Activated CD8-positive, alpha-beta T cell treated with anti-CD3 and anti-CD28 coated beads, Interleukin-2, amount 10 ng/mL, durations not matched to agents 7 days and 5 days (primary cell): ENCODE data around the gene GARIN5A. TPM values are rescaled to one million over a fixed set of nuclear protein-coding genes. Genes with fewer than 3 reads are reported as not detected.

ENCODE experiments used
- ATAC-seq: fragments of 150-1000 bp; cut with Tn5 transposase; one replicate; pipeline ENCODE4 v1.10.0; 2021; ENCODE audit warnings: moderate library complexity
- CTCF ChIA-PET: fragments of 350-600 bp; sonication (Branson Sonifier 250); formaldehyde crosslinking; loops from one replicate; lab custom pipeline; 2021; ENCODE audit warnings: antibody characterized with exemption; lab: Charles Lee
- POLR2A ChIA-PET: fragments of 350-600 bp; sonication (Branson Sonifier 250); formaldehyde crosslinking; loops from one replicate; lab custom pipeline; 2021; ENCODE audit warnings: antibody characterized with exemption; lab: Charles Lee
- DNase-seq: peaks from one replicate; pipeline ENCODE4 v3.0.0-alpha.2; 2020
- H3K27ac Mint-ChIP-seq: one replicate; pipeline ENCODE4 v1.8.0; 2021; ENCODE audit warnings: mild to moderate bottlenecking, mixed read lengths
- H3K27me3 Mint-ChIP-seq: one replicate; pipeline ENCODE4 v1.8.0; 2021; ENCODE audit warnings: low read depth, mixed read lengths
- H3K36me3 Mint-ChIP-seq: one replicate; pipeline ENCODE4 v1.8.0; 2021; ENCODE audit warnings: low read depth, mixed read lengths
- H3K4me1 Mint-ChIP-seq: one replicate; pipeline ENCODE4 v1.8.0; 2021; ENCODE audit warnings: low read depth, mixed read lengths
- H3K4me3 Mint-ChIP-seq: one replicate; pipeline ENCODE4 v1.8.0; 2021; ENCODE audit warnings: mild to moderate bottlenecking, mixed read lengths
- H3K9me3 Mint-ChIP-seq: one replicate; pipeline ENCODE4 v1.8.0; 2022; ENCODE audit warnings: mixed read lengths; ENCODE audit not compliant: insufficient read depth
- total RNA-seq, 2 experiments: library from RNA; stranded (reverse); gene quantifications; one replicate each; pipeline ENCODE4 v1.2.3, GENCODE V29; 2021

The GARIN5A gene
- total RNA-seq, 2 experiments from 2014 or later: 0.29 TPM; not detected in 1

GRCh38 chr19:50493171-50493570 lies 16.5 kb upstream of the GARIN5A start:
- no peak for ATAC-seq
- ChIA-PET POLR2A (no interaction called here), CTCF (no interaction called here)
- Mint-ChIP-seq H3K36me3 (no peaks in the 10 kb centered on the region), H3K27me3 (no peaks in the 10 kb centered on the region), H3K4me1 (peaks cover 13% of the 10 kb centered on the region), H3K4me3 (no peak overlapping the region), H3K27ac (no peak overlapping the region), H3K9me3 (no peaks in the 10 kb centered on the region)
- DNase-seq: no peak

GRCh38 chr19:50492303-50493052 lies 15.8 kb upstream of the GARIN5A start:
- H3K9me3 Mint-ChIP-seq: no peaks in the 10 kb centered on the region
- ChIA-PET CTCF (no interaction called here), POLR2A (no interaction called here)
- H3K27me3 Mint-ChIP-seq: no peaks in the 10 kb centered on the region
- no peaks in the 10 kb centered on the region for H3K36me3 Mint-ChIP-seq
- peaks cover 16% of the 10 kb centered on the region for H3K4me1 Mint-ChIP-seq
- no peak overlapping the region for H3K4me3 Mint-ChIP-seq
- peak; percentile 59 for DNase-seq
- peak overlapping the region; percentile 66 for H3K27ac Mint-ChIP-seq
- ATAC-seq: peak; percentile 83

GRCh38 chr19:50490991-50491472 lies 14.4 kb upstream of the GARIN5A start:
- Mint-ChIP-seq H3K27ac (no peak overlapping the region), H3K36me3 (peaks cover 4% of the 10 kb centered on the region), H3K4me3 (no peak overlapping the region), H3K4me1 (peaks cover 16% of the 10 kb centered on the region), H3K27me3 (no peaks in the 10 kb centered on the region), H3K9me3 (no peaks in the 10 kb centered on the region)
- ATAC-seq (no peak), DNase-seq (no peak)
- POLR2A ChIA-PET: no interaction called here
- CTCF ChIA-PET: no interaction called here

GRCh38 chr19:50490411-50490811 lies 13.8 kb upstream of the GARIN5A start:
- POLR2A ChIA-PET: no interaction called here
- peaks cover 16% of the 10 kb centered on the region for H3K4me1 Mint-ChIP-seq
- CTCF ChIA-PET: no interaction called here
- no peak for DNase-seq
- H3K27ac Mint-ChIP-seq: no peak overlapping the region
- no peak for ATAC-seq
- no peaks in the 10 kb centered on the region for H3K27me3 Mint-ChIP-seq
- H3K9me3 Mint-ChIP-seq: no peaks in the 10 kb centered on the region
- peaks cover 9% of the 10 kb centered on the region for H3K36me3 Mint-ChIP-seq
- H3K4me3 Mint-ChIP-seq: no peak overlapping the region

GRCh38 chr19:50489461-50490011 lies 12.9 kb upstream of the GARIN5A start:
- Mint-ChIP-seq H3K4me1 (peaks cover 16% of the 10 kb centered on the region), H3K27me3 (no peaks in the 10 kb centered on the region), H3K27ac (no peak overlapping the region), H3K36me3 (peaks cover 17% of the 10 kb centered on the region), H3K9me3 (no peaks in the 10 kb centered on the region), H3K4me3 (no peak overlapping the region)
- ATAC-seq (no peak), DNase-seq (no peak)
- ChIA-PET POLR2A (no interaction called here), CTCF (no interaction called here)

- peaks cover 17% of the 10 kb centered on the region for H3K36me3 Mint-ChIP-seq
- no peak overlapping the region for H3K27ac Mint-ChIP-seq
- no peaks in the 10 kb centered on the region for H3K27me3 Mint-ChIP-seq
- ChIA-PET CTCF (interaction anchor here (0.6 kb wide), 1 partner anchor 415 kb away, joined by 4 read pairs; no protein-coding TSS in a partner anchor), POLR2A (no interaction called here)
- ATAC-seq (no peak), DNase-seq (no peak)
- H3K4me3 Mint-ChIP-seq: no peak overlapping the region
- no peaks in the 10 kb centered on the region for H3K9me3 Mint-ChIP-seq
- peaks cover 16% of the 10 kb centered on the region for H3K4me1 Mint-ChIP-seq
Observed at GRCh38 chr19:50488389-50489194, 11.9 kb upstream of the GARIN5A start.

- ChIA-PET CTCF (interaction anchor here (0.6 to 1.4 kb wide), 5 partner anchors 8 to 69 kb away, joined by 3 to 5 read pairs (median 3); partner anchors contain the start of gene JOSD2), POLR2A (no interaction called here)
- no peak overlapping the region for H3K27ac Mint-ChIP-seq
Observed at GRCh38 chr19:50486823-50487515, 10.3 kb upstream of the GARIN5A start.

GRCh38 chr19:50485284-50485955 lies 8.8 kb upstream of the GARIN5A start:
- Mint-ChIP-seq H3K36me3 (peaks cover 30% of the 10 kb centered on the region), H3K27me3 (no peaks in the 10 kb centered on the region), H3K9me3 (no peaks in the 10 kb centered on the region), H3K27ac (no peak overlapping the region), H3K4me3 (no peak overlapping the region), H3K4me1 (peaks cover 3% of the 10 kb centered on the region)
- CTCF ChIA-PET: interaction anchor here (1.2 kb wide), 1 partner anchor 71 kb away, joined by 3 read pairs; no protein-coding TSS in a partner anchor
- DNase-seq (no peak), ATAC-seq (no peak)
- POLR2A ChIA-PET: no interaction called here

More at GRCh38 chr19:50486823-50487515, 10.3 kb upstream of the GARIN5A start:
- peaks cover 26% of the 10 kb centered on the region for H3K36me3 Mint-ChIP-seq
- ATAC-seq (no peak), DNase-seq (peak; percentile 74)
- H3K4me3 Mint-ChIP-seq: no peak overlapping the region
- no peaks in the 10 kb centered on the region for H3K9me3 Mint-ChIP-seq
- peaks cover 10% of the 10 kb centered on the region for H3K4me1 Mint-ChIP-seq
- H3K27me3 Mint-ChIP-seq: no peaks in the 10 kb centered on the region

GRCh38 chr19:50482916-50483315 lies 6.3 kb upstream of the GARIN5A start:
- H3K27ac Mint-ChIP-seq: no peak overlapping the region
- no peaks in the 10 kb centered on the region for H3K9me3 Mint-ChIP-seq
- no peak for DNase-seq
- H3K4me3 Mint-ChIP-seq: no peak overlapping the region
- CTCF ChIA-PET: interaction anchor here (1.6 kb wide), 1 partner anchor 55 kb away, joined by 3 read pairs; no protein-coding TSS in a partner anchor
- H3K36me3 Mint-ChIP-seq: peaks cover 40% of the 10 kb centered on the region
- POLR2A ChIA-PET: no interaction called here
- no peak for ATAC-seq
- peaks cover 4% of the 10 kb centered on the region for H3K4me1 Mint-ChIP-seq
- H3K27me3 Mint-ChIP-seq: no peaks in the 10 kb centered on the region

GRCh38 chr19:50482271-50482855 lies 5.7 kb upstream of the GARIN5A start:
- peaks cover 46% of the 10 kb centered on the region for H3K36me3 Mint-ChIP-seq
- ATAC-seq: no peak
- H3K4me1 Mint-ChIP-seq: peaks cover 7% of the 10 kb centered on the region
- no peak overlapping the region for H3K27ac Mint-ChIP-seq
- H3K27me3 Mint-ChIP-seq: no peaks in the 10 kb centered on the region
- H3K4me3 Mint-ChIP-seq: no peak overlapping the region
- DNase-seq: no peak
- no peaks in the 10 kb centered on the region for H3K9me3 Mint-ChIP-seq
- CTCF ChIA-PET: interaction anchor here (1.6 kb wide), 1 partner anchor 56 kb away, joined by 3 read pairs; no protein-coding TSS in a partner anchor
- POLR2A ChIA-PET: no interaction called here
